Astrocyte of the hippocampus (primary cell): ENCODE results near the gene MARVELD1.

Experiments
- DNase-seq: peaks from one replicate; pipeline ENCODE4 v3.0.0; 2011; ENCODE audit warnings: low read depth, low spot score

MARVELD1 gene

GRCh38 chr10:97755718-97756117, 42.2 kb downstream of the MARVELD1 start:
- no peak for DNase-seq

- DNase-seq, result no peak
Measured at GRCh38 chr10:97757471-97757870, 43.9 kb downstream of the MARVELD1 start.

GRCh38 chr10:97759158-97759887, 45.8 kb downstream of the MARVELD1 start:
- peak; percentile 88 for DNase-seq

GRCh38 chr10:97759946-97760345, 46.4 kb downstream of the MARVELD1 start:
- no peak for DNase-seq

- no peak for DNase-seq
Measured at GRCh38 chr10:97760461-97761257, 47.1 kb downstream of the MARVELD1 start.

- DNase-seq, result no peak
Measured at GRCh38 chr10:97761331-97761865, 47.9 kb downstream of the MARVELD1 start.

- DNase-seq, result no peak
Measured at GRCh38 chr10:97762056-97762455, 48.5 kb downstream of the MARVELD1 start.

- DNase-seq, result peak; percentile 86
Measured at GRCh38 chr10:97762816-97763215, 49.3 kb downstream of the MARVELD1 start.

- no peak for DNase-seq
Measured at GRCh38 chr10:97763411-97763810, 49.9 kb downstream of the MARVELD1 start.

GRCh38 chr10:97763947-97764346, 50.4 kb downstream of the MARVELD1 start:
- DNase-seq, result no peak

- peak; percentile 58 for DNase-seq
Measured at GRCh38 chr10:97764519-97764931, 51.0 kb downstream of the MARVELD1 start.

GRCh38 chr10:97765201-97765600, 51.7 kb downstream of the MARVELD1 start:
- no peak for DNase-seq

- DNase-seq, result peak; percentile 23
Measured at GRCh38 chr10:97766106-97766810, 52.7 kb downstream of the MARVELD1 start.

- no peak for DNase-seq
Measured at GRCh38 chr10:97766996-97767924, 53.7 kb downstream of the MARVELD1 start.
